NCI-H446 treated with DMSO at 0.1 percent for 48 hours (cell line): Measurements from ENCODE around the gene ZNF646.

Source experiments
- DNase-seq: peaks from one replicate; lab custom pipeline; 2025; lab: John Stamatoyannopoulos, UW

Gene ZNF646

DNA sequence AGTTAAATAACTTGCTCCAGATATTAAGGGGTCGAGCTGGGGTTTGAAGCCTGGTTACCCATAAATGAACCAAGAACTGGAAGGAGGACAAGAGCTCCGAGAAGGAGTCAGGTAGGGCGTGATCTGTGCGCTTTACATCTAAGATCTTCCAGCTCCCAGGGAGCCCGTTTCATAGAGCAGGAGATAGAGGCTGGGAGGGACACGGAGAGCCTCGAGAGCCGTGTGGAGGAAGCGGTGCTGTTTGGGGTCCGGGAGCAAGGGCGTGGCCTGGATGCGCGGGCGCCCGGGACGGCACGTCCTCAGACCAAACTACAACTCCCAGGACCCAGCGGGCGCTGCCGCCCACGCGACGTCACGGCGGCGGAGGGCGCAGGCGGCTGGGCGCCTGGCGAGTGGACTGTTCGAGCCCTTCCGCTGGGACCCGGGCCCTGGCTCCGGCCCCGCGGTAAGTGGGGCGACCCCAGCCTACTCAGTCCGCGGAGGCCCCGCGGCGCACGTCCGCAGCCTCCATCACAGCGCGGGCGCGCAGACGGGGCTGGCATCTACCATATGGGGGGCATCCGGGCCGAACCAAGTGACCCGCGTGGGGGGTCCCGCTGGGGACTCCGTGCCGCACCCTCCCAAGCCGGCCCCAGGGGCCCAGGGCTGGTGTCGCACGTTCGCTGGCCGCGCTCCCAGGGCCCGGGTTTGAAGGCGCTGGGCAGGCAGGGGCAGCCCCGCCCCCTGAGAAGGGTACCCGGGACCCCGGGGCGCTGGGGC is 34.0 kb downstream of the ZNF646 start, which contains the start of gene BCKDK:
Gene BCKDK (plus strand): TSS at position 352 of the 759 bp plus-strand sequence. CDS start 838 bp downstream, outside the sequence.
- peak; percentile 25 for DNase-seq

GRCh38 chr16:31108794-31109558 is 34.8 kb downstream of the ZNF646 start:
- no peak for DNase-seq

DNA sequence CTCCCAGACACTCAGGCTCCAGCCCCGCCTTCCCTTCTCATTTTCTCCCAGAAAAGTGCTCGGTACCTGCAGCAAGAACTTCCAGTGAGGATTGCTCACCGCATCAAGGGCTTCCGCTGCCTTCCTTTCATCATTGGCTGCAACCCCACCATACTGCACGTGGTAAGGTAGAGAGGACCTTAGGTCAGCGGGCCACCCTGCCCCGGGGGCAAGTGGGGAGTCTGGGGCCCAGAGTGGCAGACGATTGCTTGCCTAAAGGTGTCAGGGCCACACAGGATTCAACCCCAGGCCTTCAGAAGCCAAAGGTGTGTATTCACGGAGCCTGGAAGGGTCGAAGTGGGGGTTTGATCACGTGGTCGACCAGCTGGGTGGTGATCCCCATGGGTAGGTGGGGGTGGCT is 35.4 kb downstream of the ZNF646 start:
- no peak for DNase-seq

- no peak for DNase-seq
Observed at GRCh38 chr16:31110106-31111034, 36.1 kb downstream of the ZNF646 start.

- no peak for DNase-seq
Observed at GRCh38 chr16:31111881-31112466, 37.8 kb downstream of the ZNF646 start.

DNA sequence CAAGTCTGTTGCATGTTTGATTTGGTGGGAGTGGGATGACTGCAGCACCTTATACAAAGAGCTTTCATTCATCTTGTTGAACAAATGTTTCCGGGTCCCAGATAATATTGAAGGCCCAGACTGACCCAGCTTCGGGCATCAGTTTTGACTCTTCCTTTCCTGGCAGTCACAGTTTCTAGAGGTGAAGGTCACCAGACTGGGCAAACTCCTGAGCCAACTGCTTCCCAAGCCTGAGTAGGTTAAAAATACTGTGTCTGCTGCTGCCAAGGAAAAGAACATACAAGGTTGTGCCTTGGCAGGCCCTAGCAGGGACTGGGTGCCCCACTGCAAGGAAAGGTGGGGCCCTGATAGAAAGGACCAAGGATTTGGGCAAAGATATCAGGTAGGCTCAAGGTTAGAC is 38.5 kb downstream of the ZNF646 start:
- DNase-seq: no peak

DNA sequence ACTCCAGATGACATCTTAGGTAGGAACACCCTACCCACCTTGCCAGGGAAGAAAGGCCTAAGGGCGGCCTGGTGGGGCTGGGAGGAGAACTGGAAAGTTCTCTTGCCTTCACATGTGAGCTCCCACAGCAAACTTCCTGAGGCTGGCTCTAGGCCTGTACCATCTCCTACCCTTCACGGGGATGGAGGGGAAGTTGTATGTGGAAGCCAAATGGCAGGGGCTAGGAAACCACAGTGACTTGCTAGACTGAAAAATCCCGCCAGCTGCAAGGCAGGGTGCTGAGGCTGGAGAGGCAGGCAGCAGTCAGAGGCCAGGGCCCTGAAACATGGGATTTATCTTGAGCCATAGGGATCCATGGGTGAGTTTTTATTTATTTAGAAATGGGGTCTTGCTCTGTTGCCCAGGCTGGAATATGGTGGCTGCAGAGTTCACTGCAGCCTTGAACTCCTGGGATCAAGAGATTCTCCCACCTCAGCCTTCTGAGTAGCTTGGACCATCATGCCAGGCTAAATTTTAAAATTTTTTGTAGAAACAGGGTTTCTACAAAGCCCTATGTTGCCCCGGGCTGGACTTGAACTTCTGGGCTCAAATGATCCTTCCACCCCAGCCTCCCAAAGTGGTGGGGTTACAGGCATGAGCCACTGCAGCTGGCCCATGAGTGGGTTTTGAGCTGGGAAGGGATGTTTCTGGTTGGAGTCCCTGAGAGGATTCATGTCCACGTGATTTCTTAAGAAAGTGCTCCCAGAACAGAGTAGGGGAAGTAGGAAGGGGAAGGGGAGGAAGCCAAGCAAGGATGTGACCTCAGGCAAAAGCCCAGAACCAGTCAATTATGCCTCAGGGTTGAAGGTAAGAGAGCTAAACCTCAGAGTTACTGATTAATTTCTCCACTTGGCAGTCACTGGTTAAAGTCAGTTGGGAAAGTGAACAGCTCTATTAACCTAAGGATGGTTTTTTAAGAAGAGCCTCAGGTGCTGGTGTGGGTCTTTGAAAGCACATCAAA is 39.2 kb downstream of the ZNF646 start:
- DNase-seq: no peak

DNA sequence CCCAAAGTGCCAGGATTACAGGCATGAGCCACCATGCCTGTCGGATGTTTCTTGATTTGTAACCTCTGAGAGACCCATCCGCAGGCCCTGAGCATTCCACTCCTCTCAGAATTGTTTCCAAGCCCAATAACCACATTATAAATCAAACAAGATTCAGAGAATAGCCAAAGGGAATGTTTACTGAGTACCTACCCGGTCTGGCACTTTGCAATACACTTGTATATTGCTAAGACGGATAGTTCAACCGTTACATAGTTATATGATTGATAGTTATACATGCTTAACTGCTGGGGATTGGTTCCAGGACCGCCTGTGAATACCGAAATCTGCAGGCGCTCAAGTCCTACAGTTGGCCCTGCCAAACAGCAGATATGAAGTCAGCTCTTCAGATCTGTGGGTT is 40.2 kb downstream of the ZNF646 start:
- DNase-seq: no peak

DNA sequence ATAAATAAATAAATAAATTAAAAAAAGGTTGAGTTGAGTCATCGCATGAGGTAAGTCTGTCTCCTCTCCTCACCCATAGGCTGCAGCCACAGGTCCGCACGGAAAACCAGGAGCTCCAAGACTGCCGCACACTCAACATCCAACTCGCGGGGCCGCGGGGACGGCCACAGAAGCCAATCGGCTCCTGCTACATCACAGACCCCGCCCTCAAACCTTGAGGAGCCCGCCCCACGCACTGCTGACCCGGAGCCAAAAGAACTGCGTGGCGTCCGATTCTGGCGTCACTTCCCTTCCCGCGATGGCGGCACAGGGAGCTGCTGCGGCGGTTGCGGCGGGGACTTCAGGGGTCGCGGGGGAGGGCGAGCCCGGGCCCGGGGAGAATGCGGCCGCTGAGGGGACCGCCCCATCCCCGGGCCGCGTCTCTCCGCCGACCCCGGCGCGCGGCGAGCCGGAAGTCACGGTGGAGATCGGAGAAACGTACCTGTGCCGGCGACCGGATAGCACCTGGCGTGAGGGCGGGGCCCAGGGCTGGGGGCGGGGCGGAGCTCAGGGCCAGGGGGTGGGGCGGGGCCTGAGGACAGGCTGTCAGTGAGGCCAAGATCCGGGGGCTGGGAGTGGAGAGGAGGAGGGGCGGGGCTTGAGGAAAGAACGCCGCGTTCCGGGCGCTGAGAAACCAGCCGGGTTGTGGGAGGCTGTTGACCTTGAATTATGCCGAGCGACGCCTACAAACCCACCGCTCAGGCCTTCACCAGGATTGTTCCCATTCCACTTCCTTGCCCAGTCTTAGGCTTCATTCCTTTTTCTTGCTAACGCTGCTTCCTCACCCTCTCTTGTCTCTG is 43.4 kb downstream of the ZNF646 start, which contains the start of gene KAT8:
Gene KAT8 (plus strand): TSS at position 281 of the 839 bp plus-strand sequence. CDS start 18 bp downstream, at position 299.
- DNase-seq: peak; percentile 95

DNA sequence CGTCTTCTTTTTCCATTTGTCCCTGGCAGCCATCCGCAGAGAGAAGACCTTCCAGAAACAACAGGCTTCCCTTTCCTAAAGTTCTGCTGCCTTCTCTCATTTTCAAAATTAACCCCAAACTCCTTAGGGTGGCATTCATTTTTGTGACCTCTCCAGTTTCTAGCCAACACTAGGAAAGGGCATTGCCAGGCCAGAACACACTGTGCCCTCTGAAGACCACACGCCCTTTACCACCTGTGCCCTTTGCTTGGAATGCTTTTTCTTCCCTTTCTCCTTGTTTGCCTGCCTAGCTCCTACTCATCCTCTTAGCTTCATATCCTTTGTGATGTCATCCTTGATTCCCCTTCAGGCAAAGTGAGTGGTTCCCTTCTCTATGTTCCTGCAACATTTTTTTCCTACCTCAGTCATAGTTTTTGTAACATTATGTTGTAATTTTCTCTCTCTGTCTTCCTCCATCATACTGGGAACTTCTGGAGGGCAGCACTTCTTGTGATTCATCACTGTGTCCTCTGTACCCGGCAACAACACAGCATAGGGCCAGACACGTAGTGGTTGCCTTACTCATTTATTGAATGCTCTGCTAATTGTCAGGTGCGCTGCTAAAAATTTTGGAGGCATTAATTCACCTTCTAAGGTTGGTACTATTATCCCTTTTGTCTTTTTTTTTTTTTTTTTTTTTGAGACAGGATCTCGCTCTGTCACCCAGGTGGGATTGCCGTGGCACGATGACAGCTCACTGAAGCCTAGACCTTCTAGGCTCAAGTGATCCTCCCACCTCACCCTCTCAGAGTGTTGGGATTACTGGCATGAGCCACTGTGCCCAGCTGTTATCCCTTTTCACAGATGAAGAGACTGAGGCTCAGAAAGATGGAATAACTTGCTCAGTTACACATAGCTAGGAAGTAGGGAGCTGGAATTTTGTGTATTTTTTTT is 44.3 kb downstream of the ZNF646 start:
- DNase-seq: no peak

DNA sequence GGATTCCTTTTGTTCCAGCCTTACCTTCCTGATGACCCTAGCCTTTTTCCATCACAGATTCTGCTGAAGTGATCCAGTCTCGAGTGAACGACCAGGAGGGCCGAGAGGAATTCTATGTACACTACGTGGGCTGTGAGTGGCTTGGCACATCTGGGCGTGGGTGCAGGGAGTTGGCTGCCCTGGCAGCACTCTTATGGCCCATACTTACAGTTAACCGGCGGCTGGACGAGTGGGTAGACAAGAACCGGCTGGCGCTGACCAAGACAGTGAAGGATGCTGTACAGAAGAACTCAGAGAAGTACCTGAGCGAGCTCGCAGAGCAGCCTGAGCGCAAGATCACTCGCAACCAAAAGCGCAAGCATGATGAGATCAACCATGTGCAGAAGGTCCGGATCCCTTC is 45.9 kb downstream of the ZNF646 start:
- DNase-seq: no peak

GRCh38 chr16:31125844-31126243 is 51.6 kb downstream of the ZNF646 start:
- DNase-seq: no peak

GRCh38 chr16:31127182-31127581 is 53.0 kb downstream of the ZNF646 start:
- no peak for DNase-seq

DNA sequence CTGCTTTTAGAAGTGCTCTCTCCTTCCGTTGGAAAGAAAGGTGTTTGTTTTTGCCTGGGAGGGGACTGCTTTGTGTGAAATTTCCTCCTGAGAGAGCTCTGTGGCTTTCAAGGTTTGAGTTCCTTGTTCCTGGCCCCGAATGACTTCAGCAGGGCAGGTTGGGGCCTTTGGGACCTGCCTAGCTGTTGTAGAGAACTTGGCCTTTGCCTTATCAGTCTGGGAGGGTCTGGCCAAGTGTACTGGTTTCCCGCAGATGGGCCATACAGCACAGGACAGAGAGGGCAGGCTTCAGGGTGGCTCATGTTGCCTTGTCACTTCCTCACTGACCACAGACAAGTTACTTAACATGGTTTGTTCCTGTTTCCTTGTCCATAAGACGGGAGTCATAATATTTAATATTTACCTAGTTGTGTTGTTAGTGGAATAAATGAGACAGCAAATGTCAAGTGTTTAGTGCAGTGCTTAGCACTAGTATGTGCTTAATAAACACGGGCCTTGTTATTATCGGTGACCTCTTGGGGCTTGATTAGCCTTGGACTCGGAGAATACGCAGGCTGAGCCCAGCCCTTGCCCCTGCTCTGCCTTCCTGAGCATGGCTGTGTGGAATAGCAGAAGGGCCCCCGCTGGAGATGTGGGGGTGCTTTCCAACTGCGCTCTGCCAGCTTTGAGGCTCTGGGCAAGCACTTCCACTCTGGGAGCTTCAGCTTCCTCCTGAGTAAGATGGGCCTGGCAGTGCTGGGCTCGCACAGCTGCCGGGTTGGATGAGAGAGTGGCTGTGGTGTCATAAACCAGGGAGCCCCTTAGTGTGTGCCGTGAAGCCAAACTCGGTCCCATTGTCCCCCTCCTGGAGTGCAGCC is 54.7 kb downstream of the ZNF646 start:
- no peak for DNase-seq

GRCh38 chr16:31129568-31130335 is 55.5 kb downstream of the ZNF646 start:
- no peak for DNase-seq

- no peak for DNase-seq
Observed at GRCh38 chr16:31130336-31130891, 56.2 kb downstream of the ZNF646 start.
